SK-N-SH (cell line): ENCODE results near the gene ANAPC5. TPM values are rescaled to one million over a fixed set of nuclear protein-coding genes. Genes with fewer than 3 reads are reported as not detected.

ENCODE experiments used
- CTCF ChIA-PET: fragments of 300-600, 350-600 bp; formaldehyde crosslinking; extraction: SDS; loops from one replicate; lab custom pipeline; 2021; lab: Yijun Ruan, JAX
- POLR2A ChIA-PET: fragments of 350-600 bp; sonication (Branson Sonifier 250); formaldehyde crosslinking; extraction: SDS; loops from one replicate; lab custom pipeline; 2020; ENCODE audit warnings: antibody characterized with exemption, inconsistent platforms; lab: Yijun Ruan, JAX
- DNase-seq: peaks from one replicate; pipeline ENCODE4 v3.0.0; 2012
- H2AFZ ChIP-seq: fragments of 200-600 bp; sonication (generic); 2 replicates; pipeline ENCODE4 v1.8.1; 2016; ENCODE audit warnings: antibody characterized with exemption, mild to moderate bottlenecking, low read depth
- H3F3A ChIP-seq: fragments of 200-600 bp; sonication (generic); replicated peaks from 2 replicates; pipeline ENCODE3; 2016; ENCODE audit warnings: antibody characterized with exemption, mild to moderate bottlenecking; ENCODE audit not compliant: insufficient read depth
- H3K27ac ChIP-seq, 2 experiments: fragments of 200-500 bp in 1 of 2; fragments of 200-600 bp in 1 of 2; sonication (Bioruptor generic) in 1 of 2; sonication (generic), shearing (Covaris generic) in 1 of 2; 2 replicates each; pipeline versions ENCODE4 v1.5.1 to v1.6.1; 2014 to 2016; ENCODE audit warnings: low read depth in 2 of 2, inconsistent platforms in 1 of 2, low read length in 1 of 2, mild to moderate bottlenecking in 1 of 2, mixed read lengths in 1 of 2
- H3K27me3 ChIP-seq: fragments of 200-600 bp; sonication (generic), shearing (Covaris generic); 2 replicates; pipeline ENCODE4 v1.6.1; 2016; ENCODE audit warnings: mixed run types; ENCODE audit not compliant: insufficient read depth
- H3K36me3 ChIP-seq, 2 experiments: fragments of 200-500 bp in 1 of 2; fragments of 200-600 bp in 1 of 2; sonication (Bioruptor generic) in 1 of 2; sonication (generic) in 1 of 2; replicated peaks in 1 of 2; 2 replicates each; pipeline versions ENCODE3 to v1.5.1; 2014 to 2016; ENCODE audit warnings: low read length in 1 of 2, mild to moderate bottlenecking in 1 of 2; ENCODE audit not compliant: insufficient read depth in 2 of 2, control insufficient read depth in 1 of 2
- H3K4me1 ChIP-seq, 2 experiments: fragments of 200-500 bp in 1 of 2; fragments of 200-600 bp in 1 of 2; sonication (Bioruptor generic) in 1 of 2; sonication (generic), shearing (Covaris generic) in 1 of 2; 2 replicates each; pipeline versions ENCODE4 v1.5.1 to v1.6.1; 2014 to 2016; ENCODE audit warnings: low read depth in 1 of 2, low read length in 1 of 2, mixed run types in 1 of 2; ENCODE audit not compliant: insufficient read depth in 2 of 2, control insufficient read depth in 1 of 2
- H3K4me2 ChIP-seq: fragments of 200-600 bp; sonication (generic), shearing (Covaris generic); 2 replicates; pipeline ENCODE4 v1.6.1; 2017; ENCODE audit warnings: mixed run types
- H3K4me3 ChIP-seq, 2 experiments: fragments of 200-500 bp in 1 of 2; fragments of 200-600 bp in 1 of 2; sonication (Bioruptor generic) in 1 of 2; sonication (generic), shearing (Covaris generic) in 1 of 2; 2 replicates each; pipeline versions ENCODE4 v1.5.1 to v1.8.1; 2014 to 2016; ENCODE audit warnings: low read depth in 2 of 2, inconsistent platforms in 1 of 2, low read length in 1 of 2, mild to moderate bottlenecking in 1 of 2, mixed read lengths in 1 of 2, moderate library complexity in 1 of 2
- H3K79me2 ChIP-seq: fragments of 200-600 bp; sonication (generic); 2 replicates; pipeline ENCODE4 v1.8.1; 2017; ENCODE audit warnings: mild to moderate bottlenecking; ENCODE audit not compliant: insufficient read depth
- H3K9ac ChIP-seq: fragments of 200-600 bp; sonication (generic); 2 replicates; pipeline ENCODE4 v1.6.1; 2017; ENCODE audit warnings: mixed run types
- H3K9me2 ChIP-seq: fragments of 200-600 bp; sonication (generic); 2 replicates; pipeline ENCODE4 v1.6.1; 2017; ENCODE audit warnings: mixed run types
- H3K9me3 ChIP-seq: fragments of 200-600 bp; sonication (generic); 2 replicates; pipeline ENCODE4 v1.6.1; 2017; ENCODE audit warnings: mixed run types, mild to moderate bottlenecking, moderate library complexity
- H4K20me1 ChIP-seq: fragments of 200-600 bp; sonication (generic); 2 replicates; pipeline ENCODE4 v1.6.1; 2017; ENCODE audit warnings: mild to moderate bottlenecking, mixed run types; ENCODE audit not compliant: insufficient read depth
- CTCF ChIP-seq: fragments of 200-600 bp; sonication (generic); IDR thresholded peaks from 2 replicates; pipeline ENCODE4 v1.6.1; 2017; ENCODE audit warnings: antibody characterized with exemption, mild to moderate bottlenecking, moderate library complexity
- GABPA ChIP-seq: IDR thresholded peaks from 2 replicates; pipeline ENCODE4 v1.4.0; 2012; ENCODE audit warnings: low read depth, mild to moderate bottlenecking
- POLR2AphosphoS5 ChIP-seq: IDR thresholded peaks from 2 replicates; pipeline ENCODE4 v1.6.1; 2012; ENCODE audit warnings: low read depth, low read length
- RAD21 ChIP-seq: IDR thresholded peaks from 2 replicates; pipeline ENCODE4 v1.6.1; 2012; ENCODE audit warnings: mild to moderate bottlenecking, low read length
- RXRA ChIP-seq: IDR thresholded peaks from 2 replicates; pipeline ENCODE4 v1.4.0; 2012; ENCODE audit warnings: low read depth, mild to moderate bottlenecking, borderline replicate concordance
- SMC3 ChIP-seq: IDR thresholded peaks from 2 replicates; pipeline ENCODE4 v1.6.1; 2012; ENCODE audit warnings: low read depth, low read length, improper control_type of control experiment
- TAF1 ChIP-seq: IDR thresholded peaks from 2 replicates; pipeline ENCODE4 v1.6.1; 2012; ENCODE audit warnings: low read depth, mild to moderate bottlenecking, low read length, moderate library complexity, borderline replicate concordance
- USF1 ChIP-seq: IDR thresholded peaks from 2 replicates; pipeline ENCODE4 v1.4.0; 2012; ENCODE audit warnings: low read depth, borderline replicate concordance
- WGBS: methylation state at CpG from one replicate; pipeline ENCODE4 v1.1.6; 2017; ENCODE audit warnings: low lambda C conversion rate; 5-methylcytosine and 5-hydroxymethylcytosine counted together
- polyA plus RNA-seq, 3 experiments: library from polyadenylated mRNA; depleted of rRNA; stranded (reverse); fragments of >200 nt; gene quantifications; 2 replicates each; pipeline ENCODE4 v1.2.3, GENCODE V29; 2012

Gene ANAPC5
- polyA plus RNA-seq, 1 of the 3 experiments (the other 2 are of a cell fraction): 110 TPM

GRCh38 chr12:121337416-121337815, 14.8 kb downstream of the ANAPC5 start:
- ChIA-PET CTCF (interaction anchor here (1.2 to 12.4 kb wide), 2 partner anchors 20 to 106 kb away, joined by 5 to 192 read pairs; no protein-coding TSS in a partner anchor), POLR2A (interaction anchor here (1.7 kb wide), 1 partner anchor 15 kb away, joined by 5 read pairs; the partner anchor contains the start of gene ANAPC5)
- 97% methylated on average over 4 of the region's 4 CpGs for WGBS

GRCh38 chr12:121334513-121335343, 17.5 kb downstream of the ANAPC5 start:
- no peak for TF ChIP-seq GABPA
- peak; percentile 82 for TF ChIP-seq RAD21
- TF ChIP-seq USF1: no peak
- peak; percentile 92 for TF ChIP-seq CTCF
- TF ChIP-seq SMC3: peak; percentile 68; the same call in 1 of the 2 replicates
- no peak for TF ChIP-seq RXRA
- no peak for TF ChIP-seq POLR2AphosphoS5
- no peak for TF ChIP-seq TAF1
- H4K20me1 ChIP-seq: no peaks in the 10 kb centered on the region
- peaks cover 14% of the 10 kb centered on the region for H3F3A ChIP-seq
- DNase-seq: peak; percentile 64
- ChIA-PET CTCF (interaction anchor here (0.6 to 12.4 kb wide), 41 partner anchors 8 to 345 kb away, joined by 3 to 192 read pairs (median 5); partner anchors contain the start of gene ANAPC5), POLR2A (interaction anchor here (0.8 kb wide), 1 partner anchor 65 kb away, joined by 4 read pairs; the partner anchor contains the start of gene RNF34)
- no peaks in the 10 kb centered on the region for H3K9me2 ChIP-seq
- H3K9ac ChIP-seq: no peak overlapping the region
- no peaks in the 10 kb centered on the region for H3K79me2 ChIP-seq
- no peak overlapping the region for H3K27ac ChIP-seq
- peaks cover 0 to 4% of the 10 kb centered on the region in 2 experiments; a peak in 1 of 4 replicates for H3K4me1 ChIP-seq
- H3K4me3 ChIP-seq: no peak overlapping the region; a peak in 1 of 4 replicates
- no peaks in the 10 kb centered on the region for H3K9me3 ChIP-seq
- no peaks in the 10 kb centered on the region for H3K27me3 ChIP-seq
- no peak overlapping the region for H3K4me2 ChIP-seq
- peaks cover 56% of the 10 kb centered on the region in 2 experiments for H3K36me3 ChIP-seq
- WGBS: 49% methylated on average over 8 of the region's 8 CpGs
- no peak overlapping the region; the same call in 1 of the 2 replicates for H2AFZ ChIP-seq

More at GRCh38 chr12:121337416-121337815, 14.8 kb downstream of the ANAPC5 start:
- H3K9me3 ChIP-seq: no peaks in the 10 kb centered on the region
- H3K27me3 ChIP-seq: no peaks in the 10 kb centered on the region
- no peak overlapping the region for H3K4me3 ChIP-seq
- TF ChIP-seq USF1: no peak
- H3K9me2 ChIP-seq: no peaks in the 10 kb centered on the region
- no peaks in the 10 kb centered on the region for H3K4me1 ChIP-seq
- no peak overlapping the region for H3K4me2 ChIP-seq
- peaks cover 38 to 50% of the 10 kb centered on the region in 2 experiments for H3K36me3 ChIP-seq
- H3F3A ChIP-seq: peaks cover 14% of the 10 kb centered on the region
- no peak overlapping the region for H2AFZ ChIP-seq
- no peak overlapping the region for H3K9ac ChIP-seq
- no peaks in the 10 kb centered on the region for H3K79me2 ChIP-seq
- no peak overlapping the region for H3K27ac ChIP-seq
- no peaks in the 10 kb centered on the region for H4K20me1 ChIP-seq
- DNase-seq: no peak
